DOHH2 (cell line): ENCODE measurements around the gene RBM44.

Experiments used
- H3F3A ChIP-seq: fragments of 200-600 bp; sonication (generic), shearing (Covaris generic); 2 replicates; pipeline ENCODE4 v1.6.0; 2016; ENCODE audit warnings: antibody characterized with exemption, mild to moderate bottlenecking; ENCODE audit not compliant: control insufficient read depth, insufficient read depth
- H3K27ac ChIP-seq: fragments of 200-600 bp; sonication (generic); 2 replicates; pipeline ENCODE4 v1.5.1; 2014; ENCODE audit warnings: low read depth, mild to moderate bottlenecking, low read length, moderate library complexity
- H3K27me3 ChIP-seq: fragments of 200-600 bp; sonication (generic); 2 replicates; pipeline ENCODE4 v1.6.1; 2014; ENCODE audit warnings: mild to moderate bottlenecking, low read length, mixed read lengths; ENCODE audit not compliant: control insufficient read depth
- H3K36me3 ChIP-seq: fragments of 200-600 bp; sonication (generic); 2 replicates; pipeline ENCODE4 v1.6.1; 2014; ENCODE audit warnings: mild to moderate bottlenecking, low read length, moderate library complexity, mixed read lengths; ENCODE audit not compliant: control insufficient read depth
- H3K4me1 ChIP-seq: fragments of 200-600 bp; sonication (generic); 2 replicates; pipeline ENCODE4 v1.6.1; 2014; ENCODE audit warnings: mild to moderate bottlenecking, low read length, mixed read lengths; ENCODE audit not compliant: control insufficient read depth
- H3K4me2 ChIP-seq: fragments of 200-600 bp; sonication (generic); 2 replicates; pipeline ENCODE4 v1.6.0; 2014; ENCODE audit warnings: mild to moderate bottlenecking, low read length, moderate library complexity
- H3K4me3 ChIP-seq: fragments of 200-600 bp; sonication (generic); 2 replicates; pipeline ENCODE4 v1.5.1; 2014; ENCODE audit warnings: mild to moderate bottlenecking, low read length, mixed read lengths
- H3K79me2 ChIP-seq: fragments of 200-600 bp; sonication (generic); 2 replicates; pipeline ENCODE4 v1.6.1; 2014; ENCODE audit warnings: mild to moderate bottlenecking, low read length, mixed read lengths; ENCODE audit not compliant: control insufficient read depth
- H3K9me2 ChIP-seq: fragments of 200-600 bp; sonication (generic); replicated peaks from 2 replicates; pipeline ENCODE4 v1.6.1; 2014; ENCODE audit warnings: mild to moderate bottlenecking, low read length, mixed read lengths; ENCODE audit not compliant: control insufficient read depth
- H3K9me3 ChIP-seq: fragments of 200-600 bp; sonication (generic); 2 replicates; pipeline ENCODE4 v1.6.1; 2014; ENCODE audit warnings: antibody characterized with exemption, low read length, mixed read lengths; ENCODE audit not compliant: control insufficient read depth, insufficient read depth
- H4K20me1 ChIP-seq: fragments of 200-600 bp; sonication (generic); 2 replicates; pipeline ENCODE4 v1.6.0; 2014; ENCODE audit warnings: low read depth, mild to moderate bottlenecking, antibody characterized with exemption, low read length, moderate library complexity; ENCODE audit not compliant: control insufficient read depth, insufficient read depth
- EZH2phosphoT487 ChIP-seq: fragments of 200-600 bp; sonication (generic); IDR thresholded peaks from 2 replicates; pipeline ENCODE4 v1.6.1; 2017; ENCODE audit warnings: borderline replicate concordance, mild to moderate bottlenecking, antibody characterized with exemption, low read length, moderate library complexity, mixed read lengths
- TF ChIP-seq, protein P1 (sequence below): fragments of 200-600 bp; sonication (generic); IDR thresholded peaks from one replicate; pipeline ENCODE4 v1.5.1; 2014; ENCODE audit warnings: antibody characterized with exemption, mild to moderate bottlenecking, low read depth, low read length; ENCODE audit not compliant: poor library complexity, severe bottlenecking

RBM44 gene

DNA sequence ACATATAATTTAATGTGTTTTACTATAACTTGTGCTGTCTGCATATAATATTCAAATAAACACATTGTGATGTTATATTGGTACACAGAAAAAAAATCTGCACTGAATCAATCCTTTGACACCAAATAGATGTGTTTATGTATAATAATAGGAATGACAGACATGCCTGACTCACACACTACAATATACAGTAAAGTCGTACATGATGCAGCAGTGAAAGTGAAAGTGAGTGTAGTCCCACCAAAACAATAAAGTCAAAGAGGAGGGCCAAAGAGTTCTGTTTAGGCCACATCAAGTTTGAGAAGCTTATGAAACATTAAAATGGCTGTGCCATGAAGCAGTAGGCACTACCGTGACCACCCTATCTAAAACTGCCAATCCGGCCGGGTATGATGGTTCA is 8.2 kb upstream of the RBM44 start:
- H3K36me3 ChIP-seq, result peaks cover 3% of the 10 kb centered on the region; the same call in 1 of the 2 replicates
- H4K20me1 ChIP-seq, result no peaks in the 10 kb centered on the region
- 0 out of 2 replicates have a peak, but pooled peaks cover 2% of the 10 kb centered on the region for H3F3A ChIP-seq
- no peaks in the 10 kb centered on the region for H3K27me3 ChIP-seq
- H3K4me2 ChIP-seq, result no peak overlapping the region
- H3K9me2 ChIP-seq, result no peaks in the 10 kb centered on the region
- H3K27ac ChIP-seq, result no peak overlapping the region
- H3K79me2 ChIP-seq, result no peaks in the 10 kb centered on the region
- no peak for TF ChIP-seq EZH2phosphoT487
- TF ChIP-seq, protein P1, sequence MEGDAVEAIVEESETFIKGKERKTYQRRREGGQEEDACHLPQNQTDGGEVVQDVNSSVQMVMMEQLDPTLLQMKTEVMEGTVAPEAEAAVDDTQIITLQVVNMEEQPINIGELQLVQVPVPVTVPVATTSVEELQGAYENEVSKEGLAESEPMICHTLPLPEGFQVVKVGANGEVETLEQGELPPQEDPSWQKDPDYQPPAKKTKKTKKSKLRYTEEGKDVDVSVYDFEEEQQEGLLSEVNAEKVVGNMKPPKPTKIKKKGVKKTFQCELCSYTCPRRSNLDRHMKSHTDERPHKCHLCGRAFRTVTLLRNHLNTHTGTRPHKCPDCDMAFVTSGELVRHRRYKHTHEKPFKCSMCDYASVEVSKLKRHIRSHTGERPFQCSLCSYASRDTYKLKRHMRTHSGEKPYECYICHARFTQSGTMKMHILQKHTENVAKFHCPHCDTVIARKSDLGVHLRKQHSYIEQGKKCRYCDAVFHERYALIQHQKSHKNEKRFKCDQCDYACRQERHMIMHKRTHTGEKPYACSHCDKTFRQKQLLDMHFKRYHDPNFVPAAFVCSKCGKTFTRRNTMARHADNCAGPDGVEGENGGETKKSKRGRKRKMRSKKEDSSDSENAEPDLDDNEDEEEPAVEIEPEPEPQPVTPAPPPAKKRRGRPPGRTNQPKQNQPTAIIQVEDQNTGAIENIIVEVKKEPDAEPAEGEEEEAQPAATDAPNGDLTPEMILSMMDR, result no peak
- no peak overlapping the region for H3K4me3 ChIP-seq
- no peaks in the 10 kb centered on the region for H3K4me1 ChIP-seq
- H3K9me3 ChIP-seq, result peaks cover 13% of the 10 kb centered on the region

- TF ChIP-seq, protein P1, result peak; percentile 22
- TF ChIP-seq EZH2phosphoT487, result no peak
- no peaks in the 10 kb centered on the region for H3K27me3 ChIP-seq
- no peak overlapping the region for H3K27ac ChIP-seq
- H3K9me3 ChIP-seq, result peaks cover 3% of the 10 kb centered on the region; the same call in 1 of the 2 replicates
- H4K20me1 ChIP-seq, result no peaks in the 10 kb centered on the region
- H3K79me2 ChIP-seq, result no peaks in the 10 kb centered on the region
- no peak overlapping the region for H3K4me3 ChIP-seq
- H3K4me2 ChIP-seq, result no peak overlapping the region
- H3F3A ChIP-seq, result 0 out of 2 replicates have a peak, but pooled peaks cover 2% of the 10 kb centered on the region
- H3K36me3 ChIP-seq, result no peaks in the 10 kb centered on the region
- 0 out of 2 replicates have a peak, but pooled peaks cover under 1% of the 10 kb centered on the region for H3K4me1 ChIP-seq
- no peaks in the 10 kb centered on the region for H3K9me2 ChIP-seq
Measured at GRCh38 chr2:237791977-237792727, 6.4 kb upstream of the RBM44 start.

GRCh38 chr2:237797253-237797652 is 1.3 kb upstream of the RBM44 start:
- H3K9me3 ChIP-seq, result no peaks in the 10 kb centered on the region
- H3K4me2 ChIP-seq, result no peak overlapping the region
- H3K27me3 ChIP-seq, result no peaks in the 10 kb centered on the region
- H3K27ac ChIP-seq, result no peak overlapping the region
- H3K4me1 ChIP-seq, result peaks cover 10% of the 10 kb centered on the region
- no peaks in the 10 kb centered on the region for H3K36me3 ChIP-seq
- no peaks in the 10 kb centered on the region for H3K9me2 ChIP-seq
- no peaks in the 10 kb centered on the region for H3K79me2 ChIP-seq
- H3F3A ChIP-seq, result peaks cover 3% of the 10 kb centered on the region
- H4K20me1 ChIP-seq, result no peaks in the 10 kb centered on the region
- TF ChIP-seq EZH2phosphoT487, result no peak
- TF ChIP-seq, protein P1, result no peak
- H3K4me3 ChIP-seq, result no peak overlapping the region
